MM.1S (cell line): ENCODE measurements around the gene SULT1C2.

Experiments
- DNase-seq: peaks from one replicate; pipeline ENCODE4 v3.0.0-alpha.2; 2015
- H2AFZ ChIP-seq: fragments of 300-600 bp; sonication (generic); 2 replicates; pipeline ENCODE4 v1.6.0; 2016; ENCODE audit warnings: antibody characterized with exemption, low read length
- H3F3A ChIP-seq: fragments of 300-600 bp; sonication (generic); 2 replicates; pipeline ENCODE4 v1.6.1; 2016; ENCODE audit warnings: mild to moderate bottlenecking, antibody characterized with exemption, low read length, moderate library complexity, mixed read lengths; ENCODE audit not compliant: insufficient read depth
- H3K27ac ChIP-seq: fragments of 300-600 bp; sonication (generic); 2 replicates; pipeline ENCODE4 v1.5.1; 2016; ENCODE audit warnings: mild to moderate bottlenecking, low read length
- H3K27me3 ChIP-seq: fragments of 300-600 bp; sonication (generic); replicated peaks from 2 replicates; pipeline ENCODE4 v1.6.0; 2016; ENCODE audit warnings: low read length; ENCODE audit not compliant: insufficient read depth
- H3K36me3 ChIP-seq: fragments of 300-600 bp; sonication (generic); replicated peaks from 2 replicates; pipeline ENCODE4 v1.6.1; 2016; ENCODE audit warnings: mild to moderate bottlenecking, low read length, mixed read lengths; ENCODE audit not compliant: insufficient read depth
- H3K4me1 ChIP-seq: fragments of 300-600 bp; sonication (generic); 2 replicates; pipeline ENCODE4 v1.6.1; 2016; ENCODE audit warnings: low read length, mixed read lengths
- H3K4me2 ChIP-seq: fragments of 300-600 bp; sonication (generic); 2 replicates; pipeline ENCODE4 v1.6.0; 2016; ENCODE audit warnings: low read depth, low read length
- H3K4me3 ChIP-seq: fragments of 300-600 bp; sonication (generic); 2 replicates; pipeline ENCODE4 v1.5.1; 2016; ENCODE audit warnings: low read length, mixed read lengths
- H3K79me2 ChIP-seq: fragments of 300-600 bp; sonication (generic); 2 replicates; pipeline ENCODE4 v1.6.1; 2016; ENCODE audit warnings: mixed run types, low read length, mixed read lengths
- H3K9ac ChIP-seq: fragments of 300-600 bp; sonication (generic); 2 replicates; pipeline ENCODE4 v1.6.1; 2016; ENCODE audit warnings: low read length, mixed read lengths
- H3K9me2 ChIP-seq: fragments of 300-600 bp; sonication (generic); replicated peaks from 2 replicates; pipeline ENCODE4 v1.6.1; 2016; ENCODE audit warnings: mild to moderate bottlenecking, low read length, mixed read lengths; ENCODE audit not compliant: insufficient read depth
- H3K9me3 ChIP-seq: fragments of 300-600 bp; sonication (generic); replicated peaks from 2 replicates; pipeline ENCODE4 v1.6.1; 2016; ENCODE audit warnings: mild to moderate bottlenecking, low read length, mixed read lengths; ENCODE audit not compliant: insufficient read depth
- H4K20me1 ChIP-seq: fragments of 300-600 bp; sonication (generic); 2 replicates; pipeline ENCODE4 v1.6.1; 2016; ENCODE audit warnings: mild to moderate bottlenecking, low read length, moderate library complexity, mixed read lengths; ENCODE audit not compliant: insufficient read depth
- EZH2 ChIP-seq: fragments of 300-600 bp; sonication (generic); optimal IDR thresholded peaks from 2 replicates; pipeline ENCODE3; 2017; ENCODE audit warnings: low read depth, mild to moderate bottlenecking, antibody characterized with exemption, low read length, mixed read lengths
- EZH2phosphoT487 ChIP-seq: fragments of 300-600 bp; sonication (generic); IDR thresholded peaks from 2 replicates; pipeline ENCODE4 v1.6.1; 2018; ENCODE audit warnings: antibody characterized with exemption, low read length
- TF ChIP-seq, protein P1 (sequence below): fragments of 300-600 bp; sonication (generic); IDR thresholded peaks from 2 replicates; pipeline ENCODE4 v1.5.1; 2016; ENCODE audit warnings: antibody characterized with exemption, low read length, mixed read lengths

SULT1C2 gene

DNA sequence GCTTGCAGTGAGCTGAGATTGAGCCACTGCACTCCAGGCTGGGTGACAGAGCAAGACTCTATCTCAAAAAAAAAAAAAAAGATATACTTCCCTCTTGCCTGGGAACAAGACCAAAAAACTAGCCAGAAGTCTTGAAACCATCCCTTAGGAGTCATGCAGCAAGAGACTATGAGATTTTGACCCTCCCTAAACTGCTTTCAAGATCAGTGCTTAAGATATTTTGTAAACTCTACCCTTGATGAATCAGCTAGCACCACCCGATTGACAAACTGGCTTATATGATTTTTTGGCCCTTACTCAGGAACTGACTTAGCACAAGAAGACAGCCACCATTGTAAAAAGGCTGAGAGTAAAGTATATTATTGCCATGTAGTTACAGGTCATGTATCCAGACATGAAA, 45.1 kb upstream of the SULT1C2 start:
- Histone ChIP-seq H3K27ac (no peak overlapping the region), H3F3A (no peaks in the 10 kb centered on the region), H2AFZ (no peak overlapping the region), H3K4me1 (no peaks in the 10 kb centered on the region), H3K79me2 (no peaks in the 10 kb centered on the region), H3K9me2 (no peaks in the 10 kb centered on the region), H3K27me3 (no peaks in the 10 kb centered on the region), H3K36me3 (no peaks in the 10 kb centered on the region), H4K20me1 (no peaks in the 10 kb centered on the region), H3K4me3 (no peak overlapping the region), H3K9me3 (no peaks in the 10 kb centered on the region), H3K9ac (no peak overlapping the region), H3K4me2 (no peak overlapping the region)
- DNase-seq, result no peak
- no peak for TF ChIP-seq EZH2
- no peak for TF ChIP-seq EZH2phosphoT487
- TF ChIP-seq, protein P1, sequence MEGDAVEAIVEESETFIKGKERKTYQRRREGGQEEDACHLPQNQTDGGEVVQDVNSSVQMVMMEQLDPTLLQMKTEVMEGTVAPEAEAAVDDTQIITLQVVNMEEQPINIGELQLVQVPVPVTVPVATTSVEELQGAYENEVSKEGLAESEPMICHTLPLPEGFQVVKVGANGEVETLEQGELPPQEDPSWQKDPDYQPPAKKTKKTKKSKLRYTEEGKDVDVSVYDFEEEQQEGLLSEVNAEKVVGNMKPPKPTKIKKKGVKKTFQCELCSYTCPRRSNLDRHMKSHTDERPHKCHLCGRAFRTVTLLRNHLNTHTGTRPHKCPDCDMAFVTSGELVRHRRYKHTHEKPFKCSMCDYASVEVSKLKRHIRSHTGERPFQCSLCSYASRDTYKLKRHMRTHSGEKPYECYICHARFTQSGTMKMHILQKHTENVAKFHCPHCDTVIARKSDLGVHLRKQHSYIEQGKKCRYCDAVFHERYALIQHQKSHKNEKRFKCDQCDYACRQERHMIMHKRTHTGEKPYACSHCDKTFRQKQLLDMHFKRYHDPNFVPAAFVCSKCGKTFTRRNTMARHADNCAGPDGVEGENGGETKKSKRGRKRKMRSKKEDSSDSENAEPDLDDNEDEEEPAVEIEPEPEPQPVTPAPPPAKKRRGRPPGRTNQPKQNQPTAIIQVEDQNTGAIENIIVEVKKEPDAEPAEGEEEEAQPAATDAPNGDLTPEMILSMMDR, result no peak

DNA sequence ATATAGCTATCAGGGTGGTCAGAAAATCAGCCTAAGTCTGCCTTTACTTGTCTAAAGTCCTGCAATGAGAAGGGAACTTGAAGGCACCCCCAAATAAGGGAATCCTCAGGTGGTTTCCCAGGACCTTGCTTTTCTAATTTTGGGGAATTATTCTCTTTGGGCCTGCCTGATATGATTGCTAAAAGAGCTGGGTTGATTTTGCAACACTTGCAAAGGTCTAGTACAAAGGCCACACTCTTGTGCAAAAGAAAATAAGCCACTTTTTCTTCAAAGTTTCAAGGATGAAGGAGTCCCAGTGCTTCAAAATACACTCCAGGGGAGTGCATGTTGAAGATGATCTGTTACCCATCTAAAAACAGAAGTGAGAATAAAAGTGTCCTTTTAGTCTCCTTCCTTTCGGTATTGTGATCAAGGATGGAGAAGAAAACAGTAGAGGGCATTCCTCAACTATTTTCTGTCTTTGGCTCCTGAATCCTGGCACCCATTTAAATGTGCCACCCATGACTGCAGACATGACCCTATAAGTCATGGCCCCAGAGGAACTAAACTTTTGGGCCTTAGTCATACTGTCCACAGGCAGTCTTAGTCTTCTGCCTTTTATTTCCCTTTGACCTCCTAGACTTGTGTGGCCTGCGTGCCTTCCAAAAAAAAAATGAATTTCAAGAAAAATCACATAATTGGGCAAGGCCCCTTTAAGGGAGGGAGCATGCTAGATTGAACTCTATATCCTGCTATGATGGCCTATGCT, 43.9 kb upstream of the SULT1C2 start:
- Histone ChIP-seq H3K27me3 (no peaks in the 10 kb centered on the region), H3K9ac (no peak overlapping the region), H3K9me2 (no peaks in the 10 kb centered on the region), H3K36me3 (no peaks in the 10 kb centered on the region), H3K4me1 (no peaks in the 10 kb centered on the region), H3K9me3 (no peaks in the 10 kb centered on the region), H4K20me1 (no peaks in the 10 kb centered on the region), H2AFZ (no peak overlapping the region), H3K79me2 (no peaks in the 10 kb centered on the region), H3K4me2 (no peak overlapping the region), H3K27ac (no peak overlapping the region), H3F3A (no peaks in the 10 kb centered on the region), H3K4me3 (no peak overlapping the region)
- no peak for TF ChIP-seq EZH2
- TF ChIP-seq EZH2phosphoT487, result no peak
- TF ChIP-seq, protein P1, result no peak
- no peak for DNase-seq

DNA sequence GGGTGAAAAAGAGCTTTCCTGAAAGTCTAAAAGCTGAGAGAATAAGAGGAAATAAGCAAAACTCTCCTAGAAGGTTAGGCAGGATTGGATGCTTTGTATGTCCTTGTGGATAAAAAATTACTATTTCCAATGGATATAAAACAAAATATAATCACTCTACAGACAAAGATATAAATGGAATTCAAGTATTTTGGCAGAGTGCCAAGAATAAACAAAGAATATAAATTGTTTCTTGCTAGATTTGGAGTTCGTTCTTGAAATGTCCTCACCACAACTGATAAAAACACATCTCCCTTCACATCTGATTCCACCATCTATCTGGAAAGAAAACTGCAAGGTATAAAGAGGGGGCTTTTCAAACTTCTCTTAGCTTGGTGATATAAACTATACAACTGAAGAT, 35.6 kb upstream of the SULT1C2 start:
- no peak for DNase-seq
- H3K4me1 ChIP-seq, result no peaks in the 10 kb centered on the region
- H3K9me2 ChIP-seq, result no peaks in the 10 kb centered on the region
- H3K27ac ChIP-seq, result no peak overlapping the region
- H3K4me2 ChIP-seq, result no peak overlapping the region
- no peaks in the 10 kb centered on the region for H3K36me3 ChIP-seq
- no peaks in the 10 kb centered on the region for H3K9me3 ChIP-seq
- H4K20me1 ChIP-seq, result no peaks in the 10 kb centered on the region
- no peak overlapping the region for H3K4me3 ChIP-seq
- H3K79me2 ChIP-seq, result no peaks in the 10 kb centered on the region
- no peaks in the 10 kb centered on the region for H3F3A ChIP-seq
- TF ChIP-seq, protein P1, result no peak
- TF ChIP-seq EZH2 (no peak), EZH2phosphoT487 (no peak)
- H2AFZ ChIP-seq, result no peak overlapping the region
- H3K27me3 ChIP-seq, result no peaks in the 10 kb centered on the region
- H3K9ac ChIP-seq, result no peak overlapping the region
